Vagina (tissue), 2 donors: ENCODE results near the gene CBFA2T3. TPM values are rescaled to one million over a fixed set of nuclear protein-coding genes. Genes with fewer than 3 reads are reported as not detected.

Experiments
- DNase-seq, 2 donors: peaks; one replicate each; pipeline ENCODE4 v3.0.0-alpha.2; 2017; ENCODE audit errors: extremely low spot score in 2 of 2
- H3K27ac ChIP-seq: fragments of 200-600 bp; sonication (generic); one replicate; pipeline ENCODE4 v1.5.1; 2019
- H3K27me3 ChIP-seq: fragments of 200-600 bp; sonication (generic); one replicate; pipeline ENCODE4 v1.5.1; 2019
- H3K36me3 ChIP-seq, 2 donors: fragments of 200-600 bp; sonication (generic); one replicate each; pipeline ENCODE4 v1.5.1; 2017 to 2019
- H3K4me1 ChIP-seq: fragments of 200-600 bp; sonication (generic); one replicate; pipeline ENCODE4 v1.5.1; 2019
- H3K4me3 ChIP-seq, 2 donors: fragments of 200-600 bp; sonication (generic); 1 replicate in 1 of 2; 2 replicates in 1 of 2; pipeline ENCODE4 v1.5.1; 2016 to 2019
- H3K9me3 ChIP-seq: fragments of 200-600 bp; sonication (generic); one replicate; pipeline ENCODE4 v1.5.1; 2019
- CTCF ChIP-seq, 3 experiments: fragments of 450-650 bp in 2 of 3; fragments of 200-600 bp in 1 of 3; sonication (generic) in 1 of 3; IDR thresholded peaks; one replicate each; pipeline ENCODE4 v1.5.1; 2017 to 2019; ENCODE audit warnings: antibody characterized with exemption in 3 of 3, mild to moderate bottlenecking in 2 of 3, moderate library complexity in 2 of 3
- POLR2A ChIP-seq, 2 donors: fragments of 450-650 bp; IDR thresholded peaks; one replicate each; pipeline ENCODE4 v1.6.1; 2017; ENCODE audit warnings: antibody characterized with exemption in 2 of 2, mild to moderate bottlenecking in 2 of 2, moderate library complexity in 2 of 2
- POLR2AphosphoS5 ChIP-seq, 2 donors: sonication (generic); formaldehyde crosslinking; IDR thresholded peaks; one replicate each; pipeline ENCODE4 v1.9.0; 2017; ENCODE audit warnings: antibody characterized with exemption in 2 of 2, mild to moderate bottlenecking in 2 of 2, low read depth in 1 of 2; ENCODE audit not compliant: insufficient read depth in 1 of 2
- intact Hi-C: fragments of 100-400 bp; cut with DNase I; formaldehyde crosslinking; loops from one replicate; pipeline ENCODE4 v1.15.1; 2023
- total RNA-seq: library from RNA; depleted of rRNA; stranded (reverse); fragments of >200 nt; gene quantifications from one replicate; pipeline ENCODE4 v1.2.3, GENCODE V29; 2016

The CBFA2T3 gene
- total RNA-seq, 1 donor from 2014 or later: 2.7 TPM

GRCh38 chr16:88960516-88960915 is 16.5 kb downstream of the CBFA2T3 start:
- Histone ChIP-seq H3K9me3 (no peaks in the 10 kb centered on the region), H3K4me3 (no peak overlapping the region), H3K27ac (no peak overlapping the region), H3K36me3 (no peaks in the 10 kb centered on the region), H3K27me3 (no peaks in the 10 kb centered on the region), H3K4me1 (no peaks in the 10 kb centered on the region)
- DNase-seq: no peak
- TF ChIP-seq POLR2AphosphoS5 (IDR thresholded peaks at IDR 0.05; ENCODE audit: insufficient read depth in 1 of 2, low read depth in 1 of 2) (no peak), POLR2A (IDR thresholded peaks at IDR 0.05) (no peak), CTCF (IDR thresholded peaks at IDR 0.05) (no peak)
- intact Hi-C loops: no loop called here

- Histone ChIP-seq H3K27me3 (no peaks in the 10 kb centered on the region), H3K36me3 (no peaks in the 10 kb centered on the region), H3K4me3 (no peak overlapping the region), H3K9me3 (no peaks in the 10 kb centered on the region), H3K4me1 (no peaks in the 10 kb centered on the region), H3K27ac (no peak overlapping the region)
- no peak for DNase-seq
- intact Hi-C loops: no loop called here
- TF ChIP-seq POLR2AphosphoS5 (IDR thresholded peaks at IDR 0.05; ENCODE audit: insufficient read depth in 1 of 2, low read depth in 1 of 2) (no peak), CTCF (IDR thresholded peaks at IDR 0.05) (no peak), POLR2A (IDR thresholded peaks at IDR 0.05) (no peak)
Observed at GRCh38 chr16:88959022-88959421, 18.0 kb downstream of the CBFA2T3 start.

GRCh38 chr16:88957887-88958577 is 19.0 kb downstream of the CBFA2T3 start:
- Histone ChIP-seq H3K4me1 (no peaks in the 10 kb centered on the region), H3K36me3 (no peaks in the 10 kb centered on the region), H3K27ac (no peak overlapping the region), H3K4me3 (no peak overlapping the region), H3K9me3 (no peaks in the 10 kb centered on the region), H3K27me3 (no peaks in the 10 kb centered on the region)
- no peak for DNase-seq
- intact Hi-C loops: no loop called here
- TF ChIP-seq POLR2A (IDR thresholded peaks at IDR 0.05) (no peak), POLR2AphosphoS5 (IDR thresholded peaks at IDR 0.05; ENCODE audit: insufficient read depth in 1 of 2, low read depth in 1 of 2) (no peak), CTCF (IDR thresholded peaks at IDR 0.05) (no peak)

GRCh38 chr16:88957433-88957767 is 19.6 kb downstream of the CBFA2T3 start:
- no peak for TF ChIP-seq CTCF (IDR thresholded peaks at IDR 0.05)
- no peak for TF ChIP-seq POLR2AphosphoS5 (IDR thresholded peaks at IDR 0.05; ENCODE audit: insufficient read depth in 1 of 2, low read depth in 1 of 2)
- TF ChIP-seq POLR2A (IDR thresholded peaks at IDR 0.05): no peak
- intact Hi-C loops: no loop called here
- Histone ChIP-seq H3K27ac (no peak overlapping the region), H3K9me3 (no peaks in the 10 kb centered on the region), H3K4me1 (no peaks in the 10 kb centered on the region), H3K27me3 (no peaks in the 10 kb centered on the region), H3K36me3 (no peaks in the 10 kb centered on the region), H3K4me3 (no peak overlapping the region)
- no peak for DNase-seq

- Histone ChIP-seq H3K4me1 (no peaks in the 10 kb centered on the region), H3K27ac (no peak overlapping the region), H3K36me3 (no peaks in the 10 kb centered on the region), H3K4me3 (no peak overlapping the region), H3K27me3 (no peaks in the 10 kb centered on the region), H3K9me3 (no peaks in the 10 kb centered on the region)
- DNase-seq: no peak
- intact Hi-C loops: no loop called here
- TF ChIP-seq POLR2A (IDR thresholded peaks at IDR 0.05) (no peak), POLR2AphosphoS5 (IDR thresholded peaks at IDR 0.05; ENCODE audit: insufficient read depth in 1 of 2, low read depth in 1 of 2) (no peak), CTCF (IDR thresholded peaks at IDR 0.05) (no peak)
Observed at GRCh38 chr16:88956546-88957432, 20.2 kb downstream of the CBFA2T3 start.
